Lower lobe of right lung (tissue), 2 donors: ENCODE results near the gene RBM33. TPM values are rescaled to one million over a fixed set of nuclear protein-coding genes. Genes with fewer than 3 reads are reported as not detected.

Source experiments
- ATAC-seq, 2 donors: fragments of 200-7000 bp; cut with Tn5 transposase; one replicate each; pipeline ENCODE4 v1.9.1; 2020 to 2022; ENCODE audit warnings: mild to moderate bottlenecking in 2 of 2, moderate library complexity in 2 of 2
- DNase-seq: peaks from one replicate; pipeline ENCODE4 v3.0.0-alpha.2; 2020
- H3K27ac ChIP-seq: fragments of 200-600 bp; one replicate; pipeline ENCODE4 v1.8.0; 2022
- H3K27me3 ChIP-seq: fragments of 200-600 bp; one replicate; pipeline ENCODE4 v1.8.0; 2022; ENCODE audit warnings: low read depth
- H3K36me3 ChIP-seq: fragments of 200-600 bp; one replicate; pipeline ENCODE4 v1.8.0; 2022; ENCODE audit warnings: mild to moderate bottlenecking
- H3K4me1 ChIP-seq: fragments of 200-600 bp; one replicate; pipeline ENCODE4 v1.8.0; 2022
- H3K4me3 ChIP-seq: fragments of 200-600 bp; one replicate; pipeline ENCODE4 v1.8.0; 2022; ENCODE audit warnings: mild to moderate bottlenecking
- H3K9me3 ChIP-seq: fragments of 200-600 bp; one replicate; pipeline ENCODE4 v1.8.0; 2022
- CTCF ChIP-seq: fragments of 200-600 bp; IDR thresholded peaks from one replicate; pipeline ENCODE4 v1.8.0; 2022; ENCODE audit warnings: antibody characterized with exemption, mild to moderate bottlenecking
- intact Hi-C: fragments of 100-400 bp; cut with DNase I; formaldehyde crosslinking; loops from one replicate; pipeline ENCODE4 v1.11.0; 2022
- total RNA-seq: library from RNA; stranded (reverse); fragmentation: NEBNext Ultra II Directional; extraction: Animal tissue kit (Norgen Biotek cat#: 25700); gene quantifications from one replicate; pipeline ENCODE4 v1.2.1, GENCODE V29; 2021
- donor health status: DM: no; HTN: yes; CAD: no; lungs with severe emphysema.

Gene RBM33
- total RNA-seq, 1 donor from 2014 or later = 67.2 TPM

GRCh38 chr7:155619634-155620271 lies 24.7 kb upstream of the RBM33 start:
- peak overlapping the region; percentile 76 for H3K27ac ChIP-seq
- no peaks in the 10 kb centered on the region for H3K9me3 ChIP-seq
- no peaks in the 10 kb centered on the region for H3K36me3 ChIP-seq

GRCh38 chr7:155620497-155620896 lies 24.0 kb upstream of the RBM33 start:
- H3K4me3 ChIP-seq = no peak overlapping the region
- TF ChIP-seq CTCF = no peak
- no peak for DNase-seq
- no peaks in the 10 kb centered on the region for H3K4me1 ChIP-seq
- no peak overlapping the region for H3K27ac ChIP-seq
- no peaks in the 10 kb centered on the region for H3K36me3 ChIP-seq
- no peaks in the 10 kb centered on the region for H3K9me3 ChIP-seq
- intact Hi-C loops = no loop called here
- no peak for ATAC-seq
- H3K27me3 ChIP-seq = no peaks in the 10 kb centered on the region

More at GRCh38 chr7:155619634-155620271, 24.7 kb upstream of the RBM33 start:
- H3K27me3 ChIP-seq = no peaks in the 10 kb centered on the region
- no peaks in the 10 kb centered on the region for H3K4me1 ChIP-seq
- no peak for TF ChIP-seq CTCF
- no peak for DNase-seq
- no peak overlapping the region for H3K4me3 ChIP-seq
- intact Hi-C loops = no loop called here
- peak in 1 of 2 donors; percentile 8 for ATAC-seq

- no peak for TF ChIP-seq CTCF
- intact Hi-C loops = no loop called here
- no peaks in the 10 kb centered on the region for H3K27me3 ChIP-seq
Observed at GRCh38 chr7:155621418-155621980, 23.0 kb upstream of the RBM33 start.

GRCh38 chr7:155624412-155624811 lies 20.0 kb upstream of the RBM33 start:
- Histone ChIP-seq H3K27me3 (no peaks in the 10 kb centered on the region), H3K36me3 (no peaks in the 10 kb centered on the region), H3K4me1 (no peaks in the 10 kb centered on the region), H3K9me3 (peaks cover 10% of the 10 kb centered on the region), H3K27ac (no peak overlapping the region), H3K4me3 (no peak overlapping the region)
- intact Hi-C loops = no loop called here
- ATAC-seq (no peak), DNase-seq (no peak)
- TF ChIP-seq CTCF = no peak

More at GRCh38 chr7:155621418-155621980, 23.0 kb upstream of the RBM33 start:
- ATAC-seq = no peak
- no peak overlapping the region for H3K27ac ChIP-seq
- no peaks in the 10 kb centered on the region for H3K4me1 ChIP-seq
- no peaks in the 10 kb centered on the region for H3K9me3 ChIP-seq
- H3K36me3 ChIP-seq = no peaks in the 10 kb centered on the region
- H3K4me3 ChIP-seq = no peak overlapping the region
- no peak for DNase-seq

GRCh38 chr7:155625557-155625956 lies 18.9 kb upstream of the RBM33 start:
- no peak overlapping the region for H3K27ac ChIP-seq
- no peak for TF ChIP-seq CTCF

More at GRCh38 chr7:155625557-155625956, 18.9 kb upstream of the RBM33 start:
- Histone ChIP-seq H3K27me3 (no peaks in the 10 kb centered on the region), H3K36me3 (no peaks in the 10 kb centered on the region), H3K4me3 (no peak overlapping the region), H3K4me1 (no peaks in the 10 kb centered on the region), H3K9me3 (peaks cover 17% of the 10 kb centered on the region)
- no peak for ATAC-seq
- no peak for DNase-seq
- intact Hi-C loops = no loop called here
